ENCODE results near the gene SOD1. TPM values are rescaled to one million over a fixed set of nuclear protein-coding genes. Genes with fewer than 3 reads are reported as not detected.

The SOD1 gene
- total RNA-seq, 1 donor from 2014 or later: 206 TPM

Other genes starting within 250 kb of the SOD1 start
- gene SCAF4, start 72.4 kb downstream of the SOD1 start, total RNA-seq: 6.1 and 6.2 TPM in 2 replicates
- 0.05 TPM in 1 of 2 replicates, not detected in the other for gene HUNK, start 213.3 kb downstream of the SOD1 start, total RNA-seq

Measured in myocyte (in vitro differentiated cells).